Measurements from ENCODE around the gene PSMB3.

DNA sequence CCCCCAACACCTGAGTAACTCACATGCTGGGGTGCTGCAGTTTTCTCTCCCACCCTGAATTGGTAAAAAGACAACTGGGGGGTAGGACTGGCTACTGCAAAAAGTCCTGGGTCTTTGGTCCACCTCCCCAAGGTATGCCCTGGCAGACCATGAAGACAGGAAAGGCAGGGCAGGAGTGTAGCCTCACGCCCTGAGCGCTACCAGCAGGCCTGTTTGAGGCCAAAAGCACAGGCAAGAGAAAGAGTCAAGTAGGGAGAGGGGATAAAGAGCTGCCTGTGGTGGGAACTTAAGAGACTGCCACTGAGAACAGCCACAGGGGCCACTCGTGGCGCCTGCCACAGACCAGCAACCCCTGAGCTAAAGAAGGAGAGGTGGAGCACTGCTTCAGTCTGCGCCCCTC, 13.8 kb downstream of the PSMB3 start:
- TF ChIP-seq, protein P1, sequence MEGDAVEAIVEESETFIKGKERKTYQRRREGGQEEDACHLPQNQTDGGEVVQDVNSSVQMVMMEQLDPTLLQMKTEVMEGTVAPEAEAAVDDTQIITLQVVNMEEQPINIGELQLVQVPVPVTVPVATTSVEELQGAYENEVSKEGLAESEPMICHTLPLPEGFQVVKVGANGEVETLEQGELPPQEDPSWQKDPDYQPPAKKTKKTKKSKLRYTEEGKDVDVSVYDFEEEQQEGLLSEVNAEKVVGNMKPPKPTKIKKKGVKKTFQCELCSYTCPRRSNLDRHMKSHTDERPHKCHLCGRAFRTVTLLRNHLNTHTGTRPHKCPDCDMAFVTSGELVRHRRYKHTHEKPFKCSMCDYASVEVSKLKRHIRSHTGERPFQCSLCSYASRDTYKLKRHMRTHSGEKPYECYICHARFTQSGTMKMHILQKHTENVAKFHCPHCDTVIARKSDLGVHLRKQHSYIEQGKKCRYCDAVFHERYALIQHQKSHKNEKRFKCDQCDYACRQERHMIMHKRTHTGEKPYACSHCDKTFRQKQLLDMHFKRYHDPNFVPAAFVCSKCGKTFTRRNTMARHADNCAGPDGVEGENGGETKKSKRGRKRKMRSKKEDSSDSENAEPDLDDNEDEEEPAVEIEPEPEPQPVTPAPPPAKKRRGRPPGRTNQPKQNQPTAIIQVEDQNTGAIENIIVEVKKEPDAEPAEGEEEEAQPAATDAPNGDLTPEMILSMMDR (conservative IDR thresholded peaks at IDR 0.05; ENCODE audit: low read length) = no peak
- no peak for TF ChIP-seq EZH2phosphoT487 (IDR thresholded peaks at IDR 0.05; ENCODE audit: borderline replicate concordance, low read depth, low read length)
